Measurements from ENCODE around the gene C1orf56. TPM values are rescaled to one million over a fixed set of nuclear protein-coding genes. Genes with fewer than 3 reads are reported as not detected.

C1orf56 gene
- total RNA-seq, 4 donors from 2014 or later: 4.3 to 8.7 (median 8.2) TPM

DNA sequence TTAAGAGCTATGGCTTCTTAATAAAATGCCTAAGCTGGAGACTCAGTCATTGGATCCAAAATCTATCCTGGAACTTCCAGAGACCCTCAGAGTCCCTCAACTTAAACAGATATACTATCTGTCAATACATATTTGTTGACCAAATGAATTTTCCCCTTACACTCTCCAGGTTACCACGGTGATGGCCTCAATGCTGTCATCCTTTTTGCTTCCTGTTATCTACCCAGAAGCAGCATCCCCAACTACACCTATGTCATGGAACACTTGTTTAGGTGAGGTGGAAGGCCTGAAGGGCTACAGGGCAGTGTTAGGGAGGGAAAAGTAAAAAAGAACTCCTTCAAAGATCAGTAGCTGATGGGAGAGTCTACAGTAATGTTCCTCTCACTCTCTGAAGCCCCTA is 4.4 kb upstream of the C1orf56 start:
- H3K36me3 ChIP-seq: peaks cover 0 to 6% (median 0%) of the 10 kb centered on the region in 4 donors
- no peaks in the 10 kb centered on the region for H3K27me3 ChIP-seq
- DNase-seq (ENCODE audit: extremely low spot score): no peak
- 100% methylated on average over 1 of the region's 1 CpG for WGBS
- H3K27ac ChIP-seq (replicated peaks in 1 of 4): no peak overlapping the region
- no peaks in the 10 kb centered on the region for H3K9me3 ChIP-seq
- TF ChIP-seq POLR2A (IDR thresholded peaks at IDR 0.05; ENCODE audit: low read depth): no peak
- no peak for TF ChIP-seq EP300 (IDR thresholded peaks at IDR 0.05)
- TF ChIP-seq, protein P1, sequence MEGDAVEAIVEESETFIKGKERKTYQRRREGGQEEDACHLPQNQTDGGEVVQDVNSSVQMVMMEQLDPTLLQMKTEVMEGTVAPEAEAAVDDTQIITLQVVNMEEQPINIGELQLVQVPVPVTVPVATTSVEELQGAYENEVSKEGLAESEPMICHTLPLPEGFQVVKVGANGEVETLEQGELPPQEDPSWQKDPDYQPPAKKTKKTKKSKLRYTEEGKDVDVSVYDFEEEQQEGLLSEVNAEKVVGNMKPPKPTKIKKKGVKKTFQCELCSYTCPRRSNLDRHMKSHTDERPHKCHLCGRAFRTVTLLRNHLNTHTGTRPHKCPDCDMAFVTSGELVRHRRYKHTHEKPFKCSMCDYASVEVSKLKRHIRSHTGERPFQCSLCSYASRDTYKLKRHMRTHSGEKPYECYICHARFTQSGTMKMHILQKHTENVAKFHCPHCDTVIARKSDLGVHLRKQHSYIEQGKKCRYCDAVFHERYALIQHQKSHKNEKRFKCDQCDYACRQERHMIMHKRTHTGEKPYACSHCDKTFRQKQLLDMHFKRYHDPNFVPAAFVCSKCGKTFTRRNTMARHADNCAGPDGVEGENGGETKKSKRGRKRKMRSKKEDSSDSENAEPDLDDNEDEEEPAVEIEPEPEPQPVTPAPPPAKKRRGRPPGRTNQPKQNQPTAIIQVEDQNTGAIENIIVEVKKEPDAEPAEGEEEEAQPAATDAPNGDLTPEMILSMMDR (IDR thresholded peaks at IDR 0.05): no peak
- TF ChIP-seq POLR2AphosphoS5 (IDR thresholded peaks at IDR 0.05): no peak
- peaks cover 7 to 13% (median 10%) of the 10 kb centered on the region in 4 donors for H3K4me1 ChIP-seq
- intact Hi-C loops (cut with DNase I): no loop called here
- H3K4me3 ChIP-seq: no peak overlapping the region

DNA sequence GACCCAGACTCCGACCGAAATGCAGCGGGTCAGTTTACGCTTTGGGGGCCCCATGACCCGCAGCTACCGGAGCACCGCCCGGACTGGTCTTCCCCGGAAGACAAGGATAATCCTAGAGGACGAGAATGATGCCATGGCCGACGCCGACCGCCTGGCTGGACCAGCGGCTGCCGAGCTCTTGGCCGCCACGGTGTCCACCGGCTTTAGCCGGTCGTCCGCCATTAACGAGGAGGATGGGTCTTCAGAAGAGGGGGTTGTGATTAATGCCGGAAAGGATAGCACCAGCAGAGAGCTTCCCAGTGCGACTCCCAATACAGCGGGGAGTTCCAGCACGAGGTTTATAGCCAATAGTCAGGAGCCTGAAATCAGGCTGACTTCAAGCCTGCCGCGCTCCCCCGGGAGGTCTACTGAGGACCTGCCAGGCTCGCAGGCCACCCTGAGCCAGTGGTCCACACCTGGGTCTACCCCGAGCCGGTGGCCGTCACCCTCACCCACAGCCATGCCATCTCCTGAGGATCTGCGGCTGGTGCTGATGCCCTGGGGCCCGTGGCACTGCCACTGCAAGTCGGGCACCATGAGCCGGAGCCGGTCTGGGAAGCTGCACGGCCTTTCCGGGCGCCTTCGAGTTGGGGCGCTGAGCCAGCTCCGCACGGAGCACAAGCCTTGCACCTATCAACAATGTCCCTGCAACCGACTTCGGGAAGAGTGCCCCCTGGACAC is 534 bp downstream of the C1orf56 start:
- WGBS: 0% methylated on average over 3 of the region's 48 CpGs
- peak overlapping the region; percentile 84 to 94 (median 88) for H3K27ac ChIP-seq (replicated peaks in 1 of 4)
- H3K9me3 ChIP-seq: no peaks in the 10 kb centered on the region
- peaks cover 11 to 23% (median 18%) of the 10 kb centered on the region in 4 donors for H3K36me3 ChIP-seq
- H3K4me1 ChIP-seq: peaks cover 19 to 32% (median 27%) of the 10 kb centered on the region in 4 donors
- TF ChIP-seq, protein P1 (IDR thresholded peaks at IDR 0.05): peak in 1 of 3 experiments; percentile 52
- TF ChIP-seq EP300 (IDR thresholded peaks at IDR 0.05) (no peak), POLR2AphosphoS5 (IDR thresholded peaks at IDR 0.05) (peak; percentile 48 to 51), POLR2A (IDR thresholded peaks at IDR 0.05; ENCODE audit: low read depth) (no peak)
- H3K4me3 ChIP-seq: peak overlapping the region; percentile 65 to 80 (median 74)
- no peaks in the 10 kb centered on the region for H3K27me3 ChIP-seq
- intact Hi-C loops (cut with DNase I): no loop called here
- DNase-seq (ENCODE audit: extremely low spot score): no peak

DNA sequence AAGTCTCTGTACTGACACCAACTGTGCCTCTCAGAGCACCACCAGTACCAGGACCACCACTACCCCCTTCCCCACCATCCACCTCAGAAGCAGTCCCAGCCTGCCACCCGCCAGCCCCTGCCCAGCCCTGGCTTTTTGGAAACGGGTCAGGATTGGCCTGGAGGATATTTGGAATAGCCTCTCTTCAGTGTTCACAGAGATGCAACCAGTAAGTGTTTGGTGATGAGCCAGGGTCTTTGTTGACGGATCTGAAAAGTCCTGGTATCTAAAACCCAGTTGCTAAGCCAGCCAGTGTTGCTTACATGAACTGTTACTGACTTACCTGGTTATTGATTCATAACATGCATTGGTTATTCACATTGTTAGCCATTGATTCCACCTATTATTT is 1.1 kb downstream of the C1orf56 start:
- TF ChIP-seq EP300 (IDR thresholded peaks at IDR 0.05): no peak
- peak in 1 of 2 donors; percentile 18 for TF ChIP-seq POLR2AphosphoS5 (IDR thresholded peaks at IDR 0.05)
- TF ChIP-seq, protein P1 (IDR thresholded peaks at IDR 0.05): peak in 2 of 3 experiments; percentile 44 to 53

DNA sequence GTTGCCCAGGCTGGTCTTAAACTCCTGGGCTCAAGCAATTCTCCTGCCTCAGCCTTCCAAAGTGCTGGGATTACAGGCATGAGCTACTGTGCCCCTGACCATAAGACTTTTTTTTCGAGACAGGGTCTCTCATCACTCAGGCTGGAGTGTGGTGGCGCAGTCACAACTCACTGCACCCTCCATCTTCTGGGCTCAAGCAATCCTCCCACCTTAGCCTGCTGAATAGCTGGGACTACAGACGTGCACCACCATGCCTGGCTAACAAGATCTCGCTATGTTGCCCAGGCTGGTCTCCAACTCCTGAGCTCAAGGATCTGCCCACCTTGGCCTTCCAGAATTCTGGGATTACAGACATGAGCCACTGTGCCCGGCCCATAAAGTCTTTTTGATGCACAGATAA is 1.9 kb downstream of the C1orf56 start:
- Histone ChIP-seq H3K4me3 (no peak overlapping the region), H3K27me3 (no peaks in the 10 kb centered on the region), H3K9me3 (no peaks in the 10 kb centered on the region), H3K27ac (replicated peaks in 1 of 4) (peak overlapping the region in 1 of 4 donors; percentile 91), H3K36me3 (peaks cover 25 to 32% (median 31%) of the 10 kb centered on the region in 4 donors), H3K4me1 (peaks cover 19 to 32% (median 27%) of the 10 kb centered on the region in 4 donors)
- no peak for DNase-seq (ENCODE audit: extremely low spot score)
- intact Hi-C loops (cut with DNase I): no loop called here
- TF ChIP-seq POLR2A (IDR thresholded peaks at IDR 0.05; ENCODE audit: low read depth): no peak
- peak in 1 of 2 donors; percentile 21 for TF ChIP-seq POLR2AphosphoS5 (IDR thresholded peaks at IDR 0.05)
- WGBS: 94% methylated on average over 5 of the region's 5 CpGs

More for the DNA sequence above, 1.1 kb downstream of the C1orf56 start:
- peak overlapping the region; percentile 84 to 94 (median 88) for H3K27ac ChIP-seq (replicated peaks in 1 of 4)
- H3K27me3 ChIP-seq: no peaks in the 10 kb centered on the region
- peaks cover 16 to 24% (median 24%) of the 10 kb centered on the region in 4 donors for H3K36me3 ChIP-seq
- DNase-seq (ENCODE audit: extremely low spot score): no peak
- H3K4me3 ChIP-seq: peak overlapping the region; percentile 65 to 80 (median 74)
- H3K9me3 ChIP-seq: no peaks in the 10 kb centered on the region
- intact Hi-C loops (cut with DNase I): no loop called here
- H3K4me1 ChIP-seq: peaks cover 19 to 32% (median 27%) of the 10 kb centered on the region in 4 donors
- WGBS: 15% methylated on average over 3 of the region's 3 CpGs

DNA sequence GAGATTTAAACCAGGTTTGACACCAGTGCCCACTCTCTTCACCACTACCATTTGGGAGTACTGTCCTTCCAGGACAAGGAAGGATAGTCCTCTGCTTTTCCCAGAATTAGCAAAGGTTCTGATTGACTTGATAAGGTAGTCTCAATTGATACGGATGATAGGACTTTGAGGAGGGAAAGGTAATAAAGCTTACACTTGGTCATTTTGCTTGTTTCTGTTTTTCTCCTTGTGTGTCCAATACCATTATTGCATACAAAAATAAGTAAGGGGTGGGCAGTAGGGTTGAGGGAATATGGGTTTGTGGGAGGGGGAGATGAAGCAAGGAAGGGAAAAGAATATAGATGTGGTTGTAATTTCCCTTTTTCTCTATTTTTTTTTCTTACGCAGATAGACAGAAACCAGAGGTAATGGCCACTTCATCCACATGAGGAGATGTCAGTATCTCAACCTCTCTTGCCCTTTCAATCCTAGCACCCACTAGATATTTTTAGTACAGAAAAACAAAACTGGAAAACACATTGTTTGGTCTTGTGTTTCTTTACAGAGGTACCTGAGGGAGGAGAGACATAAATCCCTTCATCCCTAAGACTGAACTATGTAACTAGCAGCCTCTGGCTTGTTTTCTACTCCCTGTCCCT is 2.6 kb downstream of the C1orf56 start:
- H3K9me3 ChIP-seq: no peaks in the 10 kb centered on the region
- H3K4me3 ChIP-seq: no peak overlapping the region
- 88% methylated on average over 2 of the region's 2 CpGs for WGBS
- intact Hi-C loops (cut with DNase I): no loop called here
- H3K36me3 ChIP-seq: peaks cover 30 to 39% (median 38%) of the 10 kb centered on the region in 4 donors
- H3K27ac ChIP-seq (replicated peaks in 1 of 4): no peak overlapping the region
- TF ChIP-seq EP300 (IDR thresholded peaks at IDR 0.05): no peak
- TF ChIP-seq POLR2AphosphoS5 (IDR thresholded peaks at IDR 0.05): no peak
- TF ChIP-seq, protein P1 (IDR thresholded peaks at IDR 0.05): no peak
- TF ChIP-seq POLR2A (IDR thresholded peaks at IDR 0.05; ENCODE audit: low read depth): no peak
- H3K4me1 ChIP-seq: peaks cover 20 to 33% (median 29%) of the 10 kb centered on the region in 4 donors
- no peak for DNase-seq (ENCODE audit: extremely low spot score)
- no peaks in the 10 kb centered on the region for H3K27me3 ChIP-seq

Data from esophagus muscularis mucosa (tissue), 4 donors.